GM04503 (cell line): ENCODE results near the gene ZDHHC1.
"Not testable (repeated sequence)": the region's sequence is repeated elsewhere in the genome, so short reads cannot be mapped to it uniquely, and the experiment has no call there.

Source experiments
- DNase-seq: peaks from one replicate; pipeline ENCODE4 v3.0.0-alpha.2; 2012; ENCODE audit warnings: low read depth

ZDHHC1 gene

GRCh38 chr16:67430977-67431774 is 14.9 kb upstream of the ZDHHC1 start, which contains the start of gene HSD11B2:
HSD11B2 (plus strand) TSS chr16:67431121; CDS start chr16:67431249, 128 bp downstream.
- no peak for DNase-seq

GRCh38 chr16:67430504-67430976 is 14.3 kb upstream of the ZDHHC1 start:
- DNase-seq: no peak

- no peak for DNase-seq
Measured at GRCh38 chr16:67429799-67430503, 13.7 kb upstream of the ZDHHC1 start.

- DNase-seq: no peak
Measured at GRCh38 chr16:67429053-67429798, 12.9 kb upstream of the ZDHHC1 start.

- no peak for DNase-seq
Measured at GRCh38 chr16:67428146-67428731, 12.0 kb upstream of the ZDHHC1 start.

- DNase-seq: no peak
Measured at GRCh38 chr16:67426950-67427349, 10.7 kb upstream of the ZDHHC1 start.

- DNase-seq: no peak
Measured at GRCh38 chr16:67426022-67426421, 9.7 kb upstream of the ZDHHC1 start.

GRCh38 chr16:67425580-67425979 is 9.3 kb upstream of the ZDHHC1 start:
- DNase-seq: no peak

- DNase-seq: no peak
Measured at GRCh38 chr16:67425061-67425460, 8.8 kb upstream of the ZDHHC1 start.

GRCh38 chr16:67424261-67424615 is 8.0 kb upstream of the ZDHHC1 start:
- no peak for DNase-seq

GRCh38 chr16:67423611-67424260 is 7.5 kb upstream of the ZDHHC1 start:
- no peak for DNase-seq

GRCh38 chr16:67423015-67423414 is 6.7 kb upstream of the ZDHHC1 start:
- no peak for DNase-seq

- DNase-seq: no peak
Measured at GRCh38 chr16:67421030-67421429, 4.8 kb upstream of the ZDHHC1 start.

- DNase-seq: no peak
Measured at GRCh38 chr16:67419931-67420330, 3.7 kb upstream of the ZDHHC1 start.

- no peak for DNase-seq
Measured at GRCh38 chr16:67419502-67419901, 3.2 kb upstream of the ZDHHC1 start.

GRCh38 chr16:67417333-67418061 is 1.2 kb upstream of the ZDHHC1 start:
- DNase-seq: no peak

GRCh38 chr16:67415421-67415820 is 856 bp downstream of the ZDHHC1 start:
- DNase-seq: not testable (repeated sequence)

- DNase-seq: no peak
Measured at GRCh38 chr16:67413978-67414911, 2.0 kb downstream of the ZDHHC1 start.

- no peak for DNase-seq
Measured at GRCh38 chr16:67412294-67412693, 4.0 kb downstream of the ZDHHC1 start.

GRCh38 chr16:67411339-67411738 is 4.9 kb downstream of the ZDHHC1 start:
- DNase-seq: no peak
